GM18951 (cell line): ENCODE results near the gene TRAPPC6A.

Source experiments
- POLR2A ChIP-seq: IDR thresholded peaks from 4 replicates; pipeline ENCODE4 v1.6.1; 2011; ENCODE audit warnings: mild to moderate bottlenecking; ENCODE audit not compliant: insufficient read length, insufficient read depth; ENCODE audit errors: extremely low read depth
- in situ Hi-C: fragments of 300-500 bp; cut with MboI; formaldehyde crosslinking; loops from one replicate; pipeline ENCODE4 v1.12.0; 2022; ENCODE audit warnings: low sequenced_read_pairs, mixed read lengths, inconsistent platforms; ENCODE audit not compliant: unreplicated experiment

TRAPPC6A gene

DNA sequence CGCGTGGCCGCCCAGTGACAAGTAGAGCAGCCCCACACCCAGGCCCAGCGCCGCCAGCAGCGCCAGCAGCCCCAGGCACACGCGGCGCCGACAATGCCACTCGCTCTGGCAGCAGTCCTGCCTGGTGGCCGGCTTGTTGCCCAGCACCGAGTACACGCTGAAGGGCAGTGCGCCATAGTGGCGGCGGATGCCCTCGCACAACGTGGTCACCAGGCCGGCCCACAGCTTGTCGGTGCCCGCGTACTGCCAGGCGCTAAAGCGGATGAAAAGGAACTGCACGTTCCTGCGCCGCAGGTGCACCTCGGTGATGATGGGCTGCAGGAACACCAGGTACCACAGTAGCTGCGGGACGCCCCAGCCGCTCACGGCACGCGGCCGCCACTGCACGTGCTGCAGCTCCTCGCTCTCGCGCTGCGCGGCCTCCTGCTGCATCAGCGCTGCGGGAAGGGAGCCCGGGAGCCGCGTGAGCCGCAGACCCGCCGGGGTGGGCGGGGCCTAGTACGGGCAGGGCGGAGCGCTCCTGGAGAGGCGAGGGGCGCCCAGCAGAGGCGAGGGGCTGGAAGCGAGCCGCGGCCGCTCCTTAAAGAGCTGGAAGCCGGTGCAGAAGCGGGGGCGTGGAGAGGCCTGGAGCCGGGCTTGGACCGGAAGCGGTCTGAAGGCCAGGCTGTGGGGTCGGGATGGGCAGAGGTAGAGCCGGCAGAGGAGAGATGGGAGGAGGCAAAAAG, 24.5 kb downstream of the TRAPPC6A start:
- no peak for TF ChIP-seq POLR2A
- in situ Hi-C loops, result no loop called here

DNA sequence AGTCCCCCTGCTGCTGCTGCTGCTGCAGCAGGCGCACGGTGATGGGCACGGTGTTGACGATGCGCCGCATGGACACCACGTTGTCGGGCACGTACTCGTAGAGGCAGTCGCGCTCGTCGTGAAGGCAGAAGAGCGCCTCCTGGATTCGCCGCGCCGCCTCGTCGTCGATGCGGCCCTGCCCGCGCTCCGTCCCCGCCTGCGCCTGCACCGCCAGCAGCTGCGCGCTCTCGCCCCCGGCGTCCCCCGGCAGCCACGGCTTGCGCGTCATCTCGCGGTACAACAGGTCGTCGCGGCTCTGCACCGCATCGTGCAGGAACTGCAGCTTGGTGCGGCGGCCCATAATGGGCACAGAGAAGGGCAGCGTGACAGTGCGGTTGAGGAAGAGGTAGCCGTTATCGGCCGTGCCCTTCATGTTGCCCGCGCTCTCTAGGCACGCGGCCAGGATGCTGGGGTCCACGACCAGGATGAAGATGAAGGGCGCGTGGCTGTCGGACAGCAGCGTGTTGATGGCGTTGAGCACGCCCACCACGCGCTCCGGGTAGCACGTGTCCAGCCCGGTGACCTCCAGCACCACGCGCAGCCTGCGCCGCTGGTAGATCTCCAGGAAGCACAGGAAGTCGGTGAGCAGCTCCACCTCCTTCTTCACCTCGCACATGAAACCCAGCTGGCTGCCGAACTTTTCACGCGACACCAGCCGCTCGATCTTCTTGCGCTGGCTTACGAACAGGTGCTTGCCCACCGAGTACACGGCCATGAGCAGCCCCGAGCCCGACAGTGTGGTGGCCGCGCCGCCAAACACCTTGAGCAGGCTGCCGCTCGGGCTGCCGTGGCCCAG, 25.3 kb downstream of the TRAPPC6A start:
- no peak for TF ChIP-seq POLR2A
- in situ Hi-C loops, result no loop called here

DNA sequence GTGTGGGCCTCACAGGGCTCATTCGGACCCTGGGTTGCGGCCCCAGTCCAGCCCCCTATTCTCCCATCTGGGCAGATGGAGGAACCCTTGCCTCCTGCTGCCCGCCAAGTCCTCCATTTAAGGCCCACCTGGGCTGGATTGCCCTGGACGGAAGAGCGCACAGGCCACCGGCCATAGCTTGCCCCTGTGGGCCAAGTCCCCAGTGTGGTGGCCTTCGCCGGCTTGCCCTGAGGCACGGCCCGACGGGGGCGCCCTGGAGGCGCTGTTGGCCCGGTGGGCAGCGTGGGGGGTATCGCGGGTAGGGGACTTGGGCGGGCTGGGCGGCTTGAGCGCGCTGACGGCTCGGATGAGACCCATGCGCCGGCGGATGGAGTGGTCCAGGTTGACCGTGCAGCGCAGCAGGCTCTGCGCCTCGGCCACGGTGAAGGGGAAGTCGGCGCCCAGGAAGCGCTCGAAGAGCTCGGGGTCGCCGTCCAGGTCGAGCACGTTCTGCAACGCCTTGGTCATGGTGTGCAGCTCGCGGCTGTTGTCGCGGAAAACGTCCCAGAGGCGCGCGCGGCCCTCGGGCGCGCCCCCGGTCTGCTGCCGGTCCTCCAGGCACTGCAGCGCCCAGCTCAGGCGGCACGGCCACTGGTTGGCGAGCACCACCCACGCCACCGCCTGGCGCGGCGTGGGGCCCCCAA, 26.1 kb downstream of the TRAPPC6A start:
- no peak for TF ChIP-seq POLR2A
- in situ Hi-C loops, result no loop called here

DNA sequence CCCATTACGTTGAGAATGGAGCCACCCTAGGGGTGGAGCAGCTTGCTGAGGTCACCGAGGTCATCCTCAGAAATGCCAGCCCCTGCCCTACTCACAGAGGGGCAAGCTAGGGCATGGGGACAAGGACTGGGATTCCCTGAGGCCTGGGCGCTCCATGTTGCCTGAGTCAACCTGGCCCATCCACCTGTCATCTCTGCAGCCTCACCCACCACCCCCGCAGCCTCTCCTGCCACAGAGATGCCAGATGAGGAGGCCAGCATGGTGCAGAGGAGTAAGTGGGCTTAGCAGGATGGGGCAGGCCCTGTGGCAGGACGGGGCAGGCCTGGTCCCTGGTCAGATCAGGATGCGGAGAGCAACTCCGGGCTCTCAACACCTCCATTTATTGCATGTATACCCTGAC, 26.7 kb downstream of the TRAPPC6A start:
- no peak for TF ChIP-seq POLR2A
- in situ Hi-C loops, result no loop called here

DNA sequence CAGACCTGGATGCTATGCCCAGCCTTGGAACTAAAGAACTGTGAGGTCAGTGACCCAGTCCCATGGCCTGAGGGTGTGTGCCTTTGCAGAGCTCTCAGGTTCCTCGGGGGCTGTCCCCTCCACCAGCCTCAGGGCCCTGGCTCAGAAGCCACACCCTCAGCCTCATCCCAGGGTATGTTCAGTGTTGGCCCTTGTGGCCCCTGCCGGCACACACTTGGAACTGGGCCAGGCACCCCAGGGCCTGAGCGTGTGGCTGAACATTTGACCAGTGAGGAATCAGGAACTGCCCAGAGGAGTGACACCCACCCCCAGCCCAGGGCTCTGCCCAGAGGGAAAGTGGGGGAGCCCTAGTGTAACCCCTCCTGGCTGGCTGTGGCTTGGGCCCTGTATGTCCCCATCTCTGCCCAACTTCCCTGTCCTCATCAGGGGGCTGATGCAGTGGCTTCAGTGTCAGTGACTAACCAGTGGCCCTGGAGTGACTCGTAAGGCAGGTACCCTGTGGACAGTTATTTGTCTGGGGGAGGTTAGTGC, 27.2 kb downstream of the TRAPPC6A start:
- no peak for TF ChIP-seq POLR2A
- in situ Hi-C loops, result no loop called here

DNA sequence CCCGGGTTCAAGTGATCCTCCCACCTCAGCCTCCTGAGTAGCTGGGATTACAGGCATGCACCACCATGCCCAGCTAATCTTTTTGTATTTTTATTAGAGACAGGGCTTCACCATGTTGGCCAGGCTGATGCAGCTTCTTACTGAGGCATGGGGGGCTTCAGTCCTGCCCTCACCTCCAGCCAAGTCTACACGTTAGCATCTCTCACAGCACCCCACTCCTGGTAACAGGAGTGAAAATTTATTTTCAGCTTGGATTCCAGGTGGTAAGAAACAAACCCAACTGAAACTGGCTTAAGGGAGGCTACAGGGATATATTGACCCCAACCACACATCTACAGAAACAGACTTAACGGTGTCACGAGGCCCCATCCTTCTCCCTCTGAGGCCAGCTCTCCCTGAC, 27.9 kb downstream of the TRAPPC6A start:
- no peak for TF ChIP-seq POLR2A
- in situ Hi-C loops, result no loop called here

DNA sequence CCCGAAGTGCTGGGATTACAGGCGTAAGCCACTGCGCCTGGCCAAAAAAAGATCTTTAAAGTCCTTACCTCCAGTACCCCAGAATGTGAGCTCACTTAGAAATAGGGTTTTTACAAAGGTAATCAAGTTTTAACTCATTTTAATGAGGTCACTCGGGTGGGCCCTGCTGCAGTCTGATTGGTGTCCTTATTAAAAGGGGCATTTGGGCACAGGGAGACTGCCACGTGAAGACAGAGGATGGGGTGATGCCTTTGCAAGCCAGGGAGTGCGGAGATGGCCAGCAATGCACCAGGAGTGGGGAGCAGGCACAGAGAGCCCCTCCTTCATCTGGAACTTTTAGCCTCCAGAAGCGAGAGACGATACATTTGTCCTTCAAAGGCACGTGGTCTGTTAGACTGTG, 28.9 kb downstream of the TRAPPC6A start:
- in situ Hi-C loops, result no loop called here
- no peak for TF ChIP-seq POLR2A

DNA sequence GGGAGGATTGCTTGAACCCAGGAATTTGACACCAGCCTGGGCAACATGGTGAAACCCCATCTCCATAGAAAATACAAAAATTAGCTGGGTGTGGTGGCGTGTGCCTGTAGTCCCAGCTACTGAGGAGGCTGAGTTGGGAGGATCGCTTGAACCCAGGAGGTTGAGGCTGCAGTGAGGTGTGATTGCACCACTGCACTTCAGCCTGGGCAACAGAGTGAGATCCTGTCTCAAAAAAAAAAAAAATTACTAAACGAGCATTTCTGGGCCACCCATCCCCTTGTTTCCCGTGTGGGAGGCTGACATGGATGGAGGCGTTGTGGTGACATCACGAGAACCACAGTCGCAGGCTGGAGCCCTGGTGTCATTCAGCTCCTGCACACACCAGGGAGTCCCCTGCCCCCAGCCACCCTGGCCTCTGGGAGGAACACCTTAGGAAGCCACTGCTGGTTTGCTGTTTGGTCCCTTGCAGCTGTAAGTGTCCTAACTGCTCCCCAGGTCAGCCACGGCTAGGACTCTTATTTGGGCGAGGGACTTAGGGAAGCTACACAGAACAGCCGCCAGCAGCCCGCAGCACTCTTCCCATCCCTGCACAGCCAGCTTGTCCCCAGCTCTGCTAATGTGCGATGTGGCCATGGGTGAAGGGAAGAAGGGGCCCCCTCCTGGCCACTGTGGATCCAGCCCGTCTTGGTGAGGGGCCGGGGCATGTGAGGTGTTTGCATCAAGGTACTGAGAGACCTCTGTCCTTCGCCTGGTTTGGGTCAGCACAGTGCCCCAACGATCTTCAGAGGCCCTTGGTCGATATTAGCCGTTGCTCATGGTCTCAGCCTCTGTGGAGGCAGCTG, 30.0 kb downstream of the TRAPPC6A start:
- TF ChIP-seq POLR2A, result no peak
- in situ Hi-C loops, result no loop called here

DNA sequence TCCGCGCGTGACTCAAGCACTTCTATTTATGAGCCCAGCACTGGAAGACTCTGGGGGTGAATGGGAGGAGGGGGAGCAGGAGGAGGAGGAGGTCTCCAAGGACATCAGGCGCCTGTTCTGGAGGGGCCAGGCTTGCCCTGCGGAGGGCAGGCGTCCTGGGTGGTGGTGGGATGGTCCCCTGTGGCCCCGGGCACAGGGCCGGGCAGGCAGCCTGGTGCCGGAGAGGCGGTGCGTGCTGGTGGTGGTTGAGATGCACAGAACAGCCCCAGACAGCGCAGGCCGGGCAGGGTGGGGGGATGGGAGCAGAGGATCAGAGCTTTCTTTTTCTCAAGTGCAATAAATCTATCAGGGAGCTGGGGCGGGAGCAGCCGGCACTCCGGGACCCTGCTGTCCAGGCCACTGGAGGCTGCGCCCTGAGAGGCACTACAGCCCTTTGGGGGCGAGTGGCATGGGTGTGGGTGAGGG, 31.3 kb downstream of the TRAPPC6A start:
- TF ChIP-seq POLR2A, result no peak
- in situ Hi-C loops, result no loop called here

DNA sequence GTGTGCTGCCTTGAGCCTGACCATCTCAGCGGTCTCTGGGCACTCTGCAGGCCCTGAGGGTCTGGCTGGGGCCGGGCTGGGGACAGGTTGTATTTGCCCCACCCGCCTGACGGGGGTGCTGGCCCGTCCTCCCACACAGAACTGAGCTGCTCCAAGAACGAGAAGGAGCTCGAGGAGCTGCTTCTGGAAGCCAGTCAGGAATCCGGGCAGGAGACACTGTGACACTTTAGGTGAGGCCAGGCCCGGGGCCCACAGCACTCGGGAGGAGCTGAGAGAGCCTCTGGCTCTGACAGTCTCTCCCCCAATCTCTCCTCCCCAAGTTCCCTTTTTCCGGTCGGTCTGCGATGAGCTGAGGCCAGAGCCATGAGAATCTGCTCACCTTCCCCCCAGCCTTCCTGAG, 31.8 kb downstream of the TRAPPC6A start:
- no peak for TF ChIP-seq POLR2A
- in situ Hi-C loops, result no loop called here

DNA sequence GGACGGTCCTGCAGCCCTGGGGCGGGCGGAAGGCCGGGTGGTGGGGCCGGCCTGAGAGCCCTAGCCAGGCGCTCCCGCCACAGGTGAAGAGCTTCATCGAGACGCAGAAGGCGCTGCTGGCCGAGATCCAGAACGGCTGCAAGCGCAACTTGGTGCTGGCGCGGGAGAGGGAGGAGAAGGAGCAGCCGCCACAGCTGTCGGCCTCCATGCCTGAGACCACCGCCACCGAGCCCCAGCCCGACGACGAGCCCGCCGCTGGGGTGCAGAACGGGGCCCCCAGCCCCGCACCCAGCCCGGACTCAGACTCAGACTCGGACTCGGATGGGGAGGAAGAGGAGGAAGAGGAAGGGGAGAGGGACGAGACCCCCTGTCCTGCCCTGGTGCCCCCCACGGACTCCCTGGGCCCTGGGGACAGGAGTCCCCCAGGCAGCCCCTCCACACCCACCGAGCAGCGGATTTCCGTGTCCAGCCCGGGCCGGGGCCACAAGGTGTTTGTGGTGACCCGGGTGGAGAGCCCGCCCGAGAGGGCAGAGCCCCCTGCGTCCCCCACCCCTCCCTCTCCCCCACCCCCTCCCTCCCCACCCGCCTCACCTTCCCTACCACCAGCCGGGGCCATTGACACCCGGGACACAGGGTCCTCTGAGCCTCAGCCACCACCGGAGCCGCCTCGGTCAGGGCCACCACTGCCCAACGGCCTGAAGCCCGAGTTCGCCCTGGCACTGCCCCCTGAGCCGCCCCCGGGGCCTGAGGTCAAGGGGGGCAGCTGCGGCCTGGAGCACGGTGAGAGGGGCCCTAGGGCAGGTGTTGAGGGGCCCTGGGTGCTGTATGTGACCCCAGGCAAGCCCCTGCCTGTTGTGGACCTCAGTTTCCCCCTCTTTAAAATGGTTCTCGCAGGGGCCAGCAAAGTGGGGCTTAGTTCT, 32.5 kb downstream of the TRAPPC6A start:
- no peak for TF ChIP-seq POLR2A
- in situ Hi-C loops, result no loop called here
